ENCODE results near the gene C10orf143.
"Not testable (repeated sequence)": the region's sequence is repeated elsewhere in the genome, so short reads cannot be mapped to it uniquely, and the experiment has no call there.

C10orf143 gene

GRCh38 chr10:130099344-130099743, 11.3 kb downstream of the C10orf143 start (continued):
- TF ChIP-seq ZNF555 (tag by site-specific recombination; conservative IDR thresholded peaks at IDR 0.05) = peak; percentile 66
- TF ChIP-seq ZNF23 (tag by site-specific recombination; IDR thresholded peaks at IDR 0.05; ENCODE audit: borderline replicate concordance) = no peak
- TF ChIP-seq ZNF645 (tag by site-specific recombination; IDR thresholded peaks at IDR 0.05) = no peak
- no peak for TF ChIP-seq ZNF211 (tag by site-specific recombination; IDR thresholded peaks at IDR 0.05; ENCODE audit: low read depth)
- TF ChIP-seq GLIS1 (tag by site-specific recombination; IDR thresholded peaks at IDR 0.05) = no peak
- TF ChIP-seq ZNF37A (tag by site-specific recombination; IDR thresholded peaks at IDR 0.05) = no peak
- no peak for TF ChIP-seq ZNF214 (tag by site-specific recombination; IDR thresholded peaks at IDR 0.05; ENCODE audit: borderline replicate concordance)
- TF ChIP-seq ZNF354C (tag by site-specific recombination; IDR thresholded peaks at IDR 0.05; ENCODE audit: borderline replicate concordance, low read depth) = 0 out of 2 replicates have a peak, but pooled peaks have one; percentile 30
- TF ChIP-seq ZNF292 (tag by site-specific recombination; IDR thresholded peaks at IDR 0.05; ENCODE audit: borderline replicate concordance, low read depth) = no peak
- no peak for TF ChIP-seq ZNF704 (tag by site-specific recombination; IDR thresholded peaks at IDR 0.05)
- peak; percentile 56 for TF ChIP-seq ZNF510 (tag by site-specific recombination; IDR thresholded peaks at IDR 0.05; ENCODE audit: insufficient replicate concordance)
- no peak for TF ChIP-seq ZNF664 (tag by site-specific recombination; IDR thresholded peaks at IDR 0.05)
- no peak for TF ChIP-seq PRDM1 (tag by site-specific recombination; IDR thresholded peaks at IDR 0.05)
- no peak for TF ChIP-seq ZNF335 (tag by site-specific recombination; conservative IDR thresholded peaks at IDR 0.05)
- TF ChIP-seq ZBTB48 (tag by site-specific recombination; IDR thresholded peaks at IDR 0.05) = no peak
- TF ChIP-seq ZNF623 (tag by site-specific recombination; IDR thresholded peaks at IDR 0.05) = peak; percentile 67
- no peak for TF ChIP-seq ZNF777 (tag by site-specific recombination; IDR thresholded peaks at IDR 0.05; ENCODE audit: borderline replicate concordance)
- no peak for TF ChIP-seq ZNF155 (tag by site-specific recombination; IDR thresholded peaks at IDR 0.05)
- TF ChIP-seq ZNF362 (tag by site-specific recombination; IDR thresholded peaks at IDR 0.05) = no peak

GRCh38 chr10:130090565-130090964, 20.1 kb downstream of the C10orf143 start:
- TF ChIP-seq ZFHX2 (tag by site-specific recombination; conservative IDR thresholded peaks at IDR 0.05) (peak; percentile 58), GLIS1 (tag by site-specific recombination; IDR thresholded peaks at IDR 0.05) (peak; percentile 65; the same call in 1 of the 2 replicates), KLF1 (tag by site-specific recombination; IDR thresholded peaks at IDR 0.05) (peak; percentile 91), ZIC2 (tag by site-specific recombination; IDR thresholded peaks at IDR 0.05) (peak; percentile 58), EGR2 (tag by site-specific recombination; IDR thresholded peaks at IDR 0.05; ENCODE audit: low read depth) (peak; percentile 64; the same call in 1 of the 2 replicates), ZSCAN16 (tag by site-specific recombination; IDR thresholded peaks at IDR 0.05) (peak; percentile 77; the same call in 1 of the 2 replicates)
- not testable (repeated sequence) for H3K4me1 ChIP-seq (ENCODE audit: control insufficient read depth, insufficient read depth, low read length); H3K36me3 ChIP-seq (ENCODE audit: control insufficient read depth in 2 of 2, insufficient read depth in 1 of 2, low read length in 2 of 2); H3K27ac ChIP-seq (ENCODE audit: extremely low read depth, low read depth, low read length); H3K4me3 ChIP-seq (ENCODE audit: low read depth, low read length); H3K9me3 ChIP-seq (ENCODE audit: control insufficient read depth, insufficient read depth, low read depth, low read length)
- POLR2A ChIA-PET = interaction anchor here (0.6 kb wide), 1 partner anchor 19 kb away, joined by 3 read pairs; no protein-coding TSS in a partner anchor
- CTCF ChIA-PET = interaction anchor here (0.7 kb wide), 2 partner anchors 48 to 93 kb away, joined by 3 read pairs; no protein-coding TSS in a partner anchor

Measured in HEK293 (cell line).